Keratinocyte (primary cell): Measurements from ENCODE around the gene GNB1L. TPM values are rescaled to one million over a fixed set of nuclear protein-coding genes. Genes with fewer than 3 reads are reported as not detected.

ENCODE experiments used
- DNase-seq: peaks from one replicate; pipeline ENCODE4 v3.0.0-alpha.2; 2011; ENCODE audit warnings: low read depth, missing footprints, low spot score
- FAIRE-seq: peaks from 2 replicates; lab custom pipeline; 2011; peaks lifted over from hg19 to GRCh38; lab: Jason Lieb, UNC
- H2AFZ ChIP-seq: 2 replicates; pipeline ENCODE4 v1.6.0; 2012; ENCODE audit warnings: low read length, control low read depth, inconsistent platforms; ENCODE audit not compliant: control insufficient read depth
- H3K27ac ChIP-seq: 2 replicates; pipeline ENCODE4 v1.5.1; 2011; ENCODE audit warnings: low read length; ENCODE audit not compliant: control insufficient read depth, insufficient read depth
- H3K27me3 ChIP-seq: 3 replicates; pipeline ENCODE4 v1.6.0; 2011; ENCODE audit warnings: low read length; ENCODE audit not compliant: control insufficient read depth, insufficient read depth; ENCODE audit errors: extremely low read depth
- H3K36me3 ChIP-seq, 2 experiments: 2 replicates in 1 of 2; 3 replicates in 1 of 2; pipeline ENCODE4 v1.5.1; 2011; ENCODE audit warnings: low read length in 2 of 2, mild to moderate bottlenecking in 1 of 2; ENCODE audit not compliant: control insufficient read depth in 2 of 2, insufficient read depth in 2 of 2; ENCODE audit errors: extremely low read depth in 1 of 2
- H3K4me1 ChIP-seq: 3 replicates; pipeline ENCODE4 v1.5.1; 2011; ENCODE audit warnings: low read length; ENCODE audit not compliant: control insufficient read depth, insufficient read depth; ENCODE audit errors: extremely low read depth
- H3K4me2 ChIP-seq: 3 replicates; pipeline ENCODE4 v1.6.0; 2011; ENCODE audit warnings: low read depth, low read length; ENCODE audit not compliant: control insufficient read depth, insufficient read depth; ENCODE audit errors: extremely low read depth
- H3K4me3 ChIP-seq, 3 experiments: fragments of 200-600 bp in 1 of 3; sonication (generic) in 1 of 3; 2 replicates in 2 of 3; 3 replicates in 1 of 3; pipeline ENCODE4 v1.5.1; 2011 to 2016; ENCODE audit warnings: low read length in 3 of 3, mild to moderate bottlenecking in 3 of 3, control low read depth in 2 of 3, inconsistent platforms in 1 of 3, low read depth in 1 of 3, mixed read lengths in 1 of 3, mixed run types in 1 of 3, moderate library complexity in 1 of 3; ENCODE audit not compliant: control insufficient read depth in 2 of 3, insufficient read depth in 2 of 3; ENCODE audit errors: extremely low read depth in 1 of 3
- H3K79me2 ChIP-seq: 2 replicates; pipeline ENCODE4 v1.6.0; 2012; ENCODE audit warnings: low read length; ENCODE audit not compliant: control insufficient read depth, insufficient read depth
- H3K9ac ChIP-seq: 3 replicates; pipeline ENCODE4 v1.6.0; 2011; ENCODE audit warnings: low read length; ENCODE audit not compliant: control insufficient read depth, insufficient read depth; ENCODE audit errors: extremely low read depth
- H3K9me1 ChIP-seq: 3 replicates; pipeline ENCODE4 v1.6.0; 2011; ENCODE audit warnings: low read length; ENCODE audit not compliant: control insufficient read depth, insufficient read depth; ENCODE audit errors: extremely low read depth
- H3K9me3 ChIP-seq: 2 replicates; pipeline ENCODE4 v1.5.1; 2012; ENCODE audit warnings: low read depth, low read length; ENCODE audit not compliant: control insufficient read depth
- H4K20me1 ChIP-seq: 3 replicates; pipeline ENCODE4 v1.6.0; 2011; ENCODE audit warnings: low read length; ENCODE audit not compliant: control insufficient read depth, insufficient read depth; ENCODE audit errors: extremely low read depth
- EZH2 ChIP-seq: IDR thresholded peaks from one replicate; pipeline ENCODE4 v1.6.1; 2012; ENCODE audit warnings: inconsistent platforms, mild to moderate bottlenecking, low read length, moderate library complexity
- dilution Hi-C: fragments of 300-500 bp; cut with MboI; formaldehyde crosslinking; loops from one replicate; pipeline ENCODE4 v1.7.0; 2020; ENCODE audit warnings: low sequenced_read_pairs; ENCODE audit not compliant: extremely low pct_ligation_motif_present
- polyA plus RNA-seq, 5 experiments: library from polyadenylated mRNA; depleted of rRNA in 3 of 5; stranded (reverse) in 3 of 5; stranded (forward) in 1 of 5; unstranded in 1 of 5; fragments of >200 nt; gene quantifications; 1 replicate in 1 of 5; 2 replicates in 3 of 5; 3 replicates in 1 of 5; pipeline versions ENCODE4 v1.2.1 to v1.2.3, GENCODE V29; 2011 to 2012; ENCODE audit warnings: missing spikeins in 2 of 5, low read depth in 1 of 5, low replicate concordance in 1 of 5
- TF ChIP-seq, protein P1 (sequence below), 3 experiments: IDR thresholded peaks in 1 of 3; conservative IDR thresholded peaks in 1 of 3; optimal IDR thresholded peaks in 1 of 3; 2 replicates in 2 of 3; 3 replicates in 1 of 3; pipeline versions ENCODE3 to v1.5.1; 2011; ENCODE audit warnings: low read length in 3 of 3, mild to moderate bottlenecking in 3 of 3, moderate library complexity in 2 of 3, control low read depth in 1 of 3, inconsistent platforms in 1 of 3; ENCODE audit not compliant: insufficient read depth in 2 of 3; ENCODE audit errors: extremely low read depth in 1 of 3

The GNB1L gene
- polyA plus RNA-seq, 1 donor (not counting 4 experiments of a cell fraction or from before 2014, with no cell fraction given), result 2.0 TPM

DNA sequence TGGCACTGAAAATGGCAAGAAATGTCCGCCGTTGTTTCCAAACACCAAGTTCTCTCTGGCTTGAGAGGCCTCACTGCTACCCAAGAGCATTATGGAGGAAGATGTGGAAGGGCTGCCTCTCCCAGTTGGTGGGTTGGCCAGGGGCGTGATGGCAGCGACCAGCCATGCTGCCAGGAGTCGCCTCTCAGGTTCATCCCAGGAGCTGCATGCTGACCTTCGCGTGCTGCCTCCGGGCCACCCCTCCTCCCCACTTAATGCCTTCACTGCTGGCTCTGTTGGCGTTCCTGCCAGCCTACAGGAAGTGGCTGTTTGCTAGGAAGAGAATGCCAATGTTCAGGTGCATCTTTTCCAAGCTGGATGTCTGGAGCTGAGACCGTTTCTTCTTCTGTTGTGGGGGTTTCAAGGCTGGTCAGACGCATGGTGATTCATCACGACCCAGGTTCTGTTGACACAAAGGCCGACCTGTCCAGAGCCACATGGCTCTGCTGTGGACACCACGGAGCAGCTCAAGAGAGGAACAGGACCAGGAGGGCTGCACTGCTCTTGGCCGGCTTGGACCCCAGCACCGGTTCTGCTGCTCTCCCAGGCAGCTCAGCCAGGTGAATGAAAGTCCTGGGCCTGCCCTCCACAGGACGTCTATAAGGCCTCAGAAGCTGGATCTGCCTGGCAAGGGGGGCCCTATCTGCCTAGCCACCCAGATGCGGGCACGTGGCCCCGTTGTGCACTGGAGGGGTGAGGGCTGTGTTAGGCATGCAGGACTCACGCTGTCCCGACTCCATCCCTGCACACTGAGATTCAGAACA, 69.0 kb downstream of the GNB1L start:
- no peak for DNase-seq
- FAIRE-seq, result no peak
- no peak overlapping the region for H3K4me2 ChIP-seq
- H4K20me1 ChIP-seq, result no peaks in the 10 kb centered on the region
- peaks cover 3 to 6% of the 10 kb centered on the region in 2 experiments for H3K36me3 ChIP-seq
- no peaks in the 10 kb centered on the region for H3K9me1 ChIP-seq
- no peak overlapping the region for H3K27ac ChIP-seq
- dilution Hi-C loops, result no loop called here
- H3K9ac ChIP-seq, result no peak overlapping the region
- no peaks in the 10 kb centered on the region for H3K27me3 ChIP-seq
- H3K9me3 ChIP-seq, result no peaks in the 10 kb centered on the region
- H3K4me1 ChIP-seq, result no peaks in the 10 kb centered on the region
- no peak overlapping the region for H3K4me3 ChIP-seq
- no peak for TF ChIP-seq EZH2
- TF ChIP-seq, protein P1, sequence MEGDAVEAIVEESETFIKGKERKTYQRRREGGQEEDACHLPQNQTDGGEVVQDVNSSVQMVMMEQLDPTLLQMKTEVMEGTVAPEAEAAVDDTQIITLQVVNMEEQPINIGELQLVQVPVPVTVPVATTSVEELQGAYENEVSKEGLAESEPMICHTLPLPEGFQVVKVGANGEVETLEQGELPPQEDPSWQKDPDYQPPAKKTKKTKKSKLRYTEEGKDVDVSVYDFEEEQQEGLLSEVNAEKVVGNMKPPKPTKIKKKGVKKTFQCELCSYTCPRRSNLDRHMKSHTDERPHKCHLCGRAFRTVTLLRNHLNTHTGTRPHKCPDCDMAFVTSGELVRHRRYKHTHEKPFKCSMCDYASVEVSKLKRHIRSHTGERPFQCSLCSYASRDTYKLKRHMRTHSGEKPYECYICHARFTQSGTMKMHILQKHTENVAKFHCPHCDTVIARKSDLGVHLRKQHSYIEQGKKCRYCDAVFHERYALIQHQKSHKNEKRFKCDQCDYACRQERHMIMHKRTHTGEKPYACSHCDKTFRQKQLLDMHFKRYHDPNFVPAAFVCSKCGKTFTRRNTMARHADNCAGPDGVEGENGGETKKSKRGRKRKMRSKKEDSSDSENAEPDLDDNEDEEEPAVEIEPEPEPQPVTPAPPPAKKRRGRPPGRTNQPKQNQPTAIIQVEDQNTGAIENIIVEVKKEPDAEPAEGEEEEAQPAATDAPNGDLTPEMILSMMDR (optimal IDR thresholded peaks at IDR 0.05 in 1 of 3, IDR thresholded peaks at IDR 0.05 in 1 of 3, conservative IDR thresholded peaks at IDR 0.05 in 1 of 3; ENCODE audit: extremely low read depth in 1 of 3, insufficient read depth in 2 of 3, low read length in 3 of 3), result no peak
- no peak overlapping the region for H2AFZ ChIP-seq
- H3K79me2 ChIP-seq, result no peaks in the 10 kb centered on the region

DNA sequence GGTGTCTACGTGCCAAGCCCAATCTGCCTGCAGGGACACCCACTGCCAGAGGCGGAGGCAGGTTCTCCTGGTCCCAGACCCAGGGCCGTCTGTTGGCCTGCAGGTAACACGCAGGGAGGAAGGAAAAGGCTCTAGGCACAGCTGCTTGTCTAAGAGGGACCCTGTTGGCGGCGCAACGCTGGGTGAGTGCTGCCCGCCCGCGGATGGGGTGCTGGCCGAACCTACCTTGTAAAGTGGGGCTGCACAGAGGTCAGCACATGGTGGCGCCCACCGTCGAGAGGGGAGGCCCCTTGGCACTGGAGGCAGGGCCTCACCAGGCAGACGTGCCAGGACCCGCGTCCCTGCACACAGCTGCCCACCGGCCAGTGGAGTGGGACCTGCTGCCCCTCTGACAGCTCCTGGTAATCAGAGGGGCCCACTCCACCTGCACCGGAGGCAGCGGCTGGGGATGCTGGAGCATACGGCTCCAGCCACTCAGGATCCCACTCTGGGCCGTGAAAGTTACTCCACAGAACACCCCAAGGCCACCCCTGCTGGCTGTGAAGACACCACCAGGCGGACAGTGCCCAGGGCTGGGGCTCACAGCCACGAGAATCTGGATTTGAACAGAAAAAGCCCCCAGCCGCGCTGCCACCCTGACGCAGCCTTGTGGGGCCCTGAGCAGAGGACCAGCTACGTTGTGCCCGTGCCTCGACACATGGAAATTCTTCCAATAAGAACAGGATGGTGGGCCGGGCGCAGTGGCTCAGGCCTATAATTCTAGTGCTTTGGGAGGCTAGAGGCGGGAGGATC, 70.1 kb downstream of the GNB1L start:
- no peaks in the 10 kb centered on the region for H3K79me2 ChIP-seq
- FAIRE-seq, result no peak
- H4K20me1 ChIP-seq, result no peaks in the 10 kb centered on the region
- TF ChIP-seq, protein P1 (optimal IDR thresholded peaks at IDR 0.05 in 1 of 3, IDR thresholded peaks at IDR 0.05 in 1 of 3, conservative IDR thresholded peaks at IDR 0.05 in 1 of 3; ENCODE audit: extremely low read depth in 1 of 3, insufficient read depth in 2 of 3, low read length in 3 of 3), result no peak
- no peak for TF ChIP-seq EZH2
- H3K4me2 ChIP-seq, result no peak overlapping the region
- no peak overlapping the region for H3K9ac ChIP-seq
- no peak for DNase-seq
- no peak overlapping the region for H3K4me3 ChIP-seq
- H3K9me1 ChIP-seq, result no peaks in the 10 kb centered on the region
- H3K4me1 ChIP-seq, result no peaks in the 10 kb centered on the region
- H3K27ac ChIP-seq, result no peak overlapping the region
- H3K9me3 ChIP-seq, result no peaks in the 10 kb centered on the region
- H2AFZ ChIP-seq, result no peak overlapping the region
- peaks cover 3 to 6% of the 10 kb centered on the region in 2 experiments for H3K36me3 ChIP-seq
- dilution Hi-C loops, result no loop called here
- H3K27me3 ChIP-seq, result no peaks in the 10 kb centered on the region
